Activated CD4-positive, alpha-beta memory T cell treated with anti-CD3 and anti-CD28 coated beads for 36 hours (primary cell): ENCODE measurements around the gene FARS2. TPM values are rescaled to one million over a fixed set of nuclear protein-coding genes. Genes with fewer than 3 reads are reported as not detected.
A peak's percentile ranks its signal among the peaks of the same experiment; 100 is the strongest.

Source experiments
- CTCF ChIA-PET: fragments of 350-600 bp; sonication (Branson Sonifier 250); formaldehyde crosslinking; loops from one replicate; lab custom pipeline; 2021; ENCODE audit warnings: antibody characterized with exemption, inconsistent platforms; lab: Charles Lee
- POLR2A ChIA-PET: fragments of 350-600 bp; sonication (Branson Sonifier 250); formaldehyde crosslinking; loops from one replicate; lab custom pipeline; 2021; ENCODE audit warnings: antibody characterized with exemption; lab: Charles Lee
- DNase-seq: peaks from one replicate; pipeline ENCODE4 v3.0.0-alpha.2; 2020
- H3K27ac Mint-ChIP-seq: one replicate; pipeline ENCODE4 v1.8.0; 2021; ENCODE audit warnings: mixed read lengths
- H3K27me3 Mint-ChIP-seq: one replicate; pipeline ENCODE4 v1.8.0; 2021; ENCODE audit warnings: mixed read lengths
- H3K36me3 Mint-ChIP-seq: one replicate; pipeline ENCODE4 v1.8.0; 2021; ENCODE audit warnings: mixed read lengths
- H3K4me1 Mint-ChIP-seq: one replicate; pipeline ENCODE4 v1.8.0; 2021; ENCODE audit warnings: low read depth, mixed read lengths
- H3K4me3 Mint-ChIP-seq: one replicate; pipeline ENCODE4 v1.8.0; 2021; ENCODE audit warnings: mild to moderate bottlenecking, mixed read lengths
- H3K9me3 Mint-ChIP-seq: one replicate; pipeline ENCODE4 v1.8.0; 2021; ENCODE audit warnings: mixed read lengths
- intact Hi-C: fragments of 100-400 bp; cut with micrococcal nuclease; formaldehyde crosslinking; loops from one replicate; pipeline ENCODE4 v1.15.1; 2023
- total RNA-seq, 2 experiments: library from RNA; stranded (reverse); gene quantifications; one replicate each; pipeline ENCODE4 v1.2.3, GENCODE V29; 2021

FARS2 gene
- total RNA-seq, 2 experiments from 2014 or later = 22.7 to 23.7 TPM

GRCh38 chr6:5275497-5275896 is 14.2 kb downstream of the FARS2 start:
- POLR2A ChIA-PET = no interaction called here
- Mint-ChIP-seq H3K27me3 (no peaks in the 10 kb centered on the region), H3K36me3 (peaks cover 17% of the 10 kb centered on the region), H3K27ac (no peak overlapping the region), H3K9me3 (no peaks in the 10 kb centered on the region), H3K4me1 (peaks cover 69% of the 10 kb centered on the region), H3K4me3 (no peak overlapping the region)
- CTCF ChIA-PET = interaction anchor here (1.2 to 3.5 kb wide), 2 partner anchors 27 to 132 kb away, joined by 4 to 14 read pairs; no protein-coding TSS in a partner anchor
- DNase-seq = no peak
- intact Hi-C loops = no loop called here

GRCh38 chr6:5276581-5276980 is 15.3 kb downstream of the FARS2 start:
- ChIA-PET POLR2A (no interaction called here), CTCF (interaction anchor here (0.8 to 3.5 kb wide), 3 partner anchors 21 to 133 kb away, joined by 3 to 14 read pairs (median 4); no protein-coding TSS in a partner anchor)
- no peak overlapping the region for H3K4me3 Mint-ChIP-seq
- intact Hi-C loops = no loop called here
- H3K27me3 Mint-ChIP-seq = no peaks in the 10 kb centered on the region
- H3K9me3 Mint-ChIP-seq = no peaks in the 10 kb centered on the region
- peaks cover 71% of the 10 kb centered on the region for H3K4me1 Mint-ChIP-seq
- peaks cover 17% of the 10 kb centered on the region for H3K36me3 Mint-ChIP-seq
- DNase-seq = no peak
- H3K27ac Mint-ChIP-seq = no peak overlapping the region

DNA sequence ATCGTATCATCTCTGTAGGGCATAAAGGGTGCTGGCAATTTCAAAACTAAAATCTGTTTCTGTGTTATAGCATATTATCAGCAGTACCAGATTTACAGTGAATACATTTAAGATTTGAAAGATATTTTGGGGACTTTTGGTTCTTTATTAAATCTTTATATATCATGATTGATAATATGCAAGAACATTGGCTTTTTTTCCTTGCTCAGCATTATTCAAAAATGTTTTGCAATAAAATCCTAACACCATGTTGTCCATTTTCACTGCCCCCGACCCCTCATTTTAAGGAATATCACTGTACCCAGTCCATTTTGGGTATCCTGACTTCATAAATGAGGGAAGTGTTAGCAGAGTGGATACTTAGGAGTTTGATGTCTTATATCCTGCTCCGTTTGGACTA is 16.3 kb downstream of the FARS2 start:
- CTCF ChIA-PET = no interaction called here
- no peak for DNase-seq
- intact Hi-C loops = no loop called here
- POLR2A ChIA-PET = interaction anchor here (3.6 to 5.3 kb wide), 2 partner anchors 17 to 25 kb away, joined by 22 to 36 read pairs; partner anchors contain the start of genes FARS2 and LYRM4
- peaks cover 14% of the 10 kb centered on the region for H3K36me3 Mint-ChIP-seq
- peak overlapping the region; percentile 55 for H3K27ac Mint-ChIP-seq
- no peaks in the 10 kb centered on the region for H3K27me3 Mint-ChIP-seq
- no peak overlapping the region for H3K4me3 Mint-ChIP-seq
- H3K9me3 Mint-ChIP-seq = no peaks in the 10 kb centered on the region
- H3K4me1 Mint-ChIP-seq = peaks cover 79% of the 10 kb centered on the region

GRCh38 chr6:5278047-5278446 is 16.7 kb downstream of the FARS2 start:
- Mint-ChIP-seq H3K36me3 (peaks cover 10% of the 10 kb centered on the region), H3K27ac (peak overlapping the region; percentile 55), H3K4me1 (peaks cover 76% of the 10 kb centered on the region), H3K9me3 (no peaks in the 10 kb centered on the region), H3K4me3 (no peak overlapping the region), H3K27me3 (no peaks in the 10 kb centered on the region)
- POLR2A ChIA-PET = interaction anchor here (1.4 to 5.3 kb wide), 3 partner anchors 11 to 24 kb away, joined by 3 to 36 read pairs (median 22); partner anchors contain the start of genes FARS2 and LYRM4
- intact Hi-C loops = no loop called here
- CTCF ChIA-PET = interaction anchor here (0.6 kb wide), 1 partner anchor 84 kb away, joined by 3 read pairs; no protein-coding TSS in a partner anchor
- DNase-seq = no peak

- H3K27ac Mint-ChIP-seq = peak overlapping the region; percentile 92
- peak overlapping the region; percentile 39 for H3K4me3 Mint-ChIP-seq
- POLR2A ChIA-PET = interaction anchor here (1.4 to 5.3 kb wide), 3 partner anchors 12 to 24 kb away, joined by 3 to 36 read pairs (median 22); partner anchors contain the start of genes FARS2 and LYRM4
- DNase-seq = peak; percentile 35
- H3K27me3 Mint-ChIP-seq = no peaks in the 10 kb centered on the region
- CTCF ChIA-PET = interaction anchor here (0.6 kb wide), 1 partner anchor 85 kb away, joined by 3 read pairs; no protein-coding TSS in a partner anchor
- peaks cover 70% of the 10 kb centered on the region for H3K4me1 Mint-ChIP-seq
- intact Hi-C loops = no loop called here
- H3K36me3 Mint-ChIP-seq = peaks cover 6% of the 10 kb centered on the region
- no peaks in the 10 kb centered on the region for H3K9me3 Mint-ChIP-seq
Observed at GRCh38 chr6:5278565-5279120, 17.3 kb downstream of the FARS2 start.

DNA sequence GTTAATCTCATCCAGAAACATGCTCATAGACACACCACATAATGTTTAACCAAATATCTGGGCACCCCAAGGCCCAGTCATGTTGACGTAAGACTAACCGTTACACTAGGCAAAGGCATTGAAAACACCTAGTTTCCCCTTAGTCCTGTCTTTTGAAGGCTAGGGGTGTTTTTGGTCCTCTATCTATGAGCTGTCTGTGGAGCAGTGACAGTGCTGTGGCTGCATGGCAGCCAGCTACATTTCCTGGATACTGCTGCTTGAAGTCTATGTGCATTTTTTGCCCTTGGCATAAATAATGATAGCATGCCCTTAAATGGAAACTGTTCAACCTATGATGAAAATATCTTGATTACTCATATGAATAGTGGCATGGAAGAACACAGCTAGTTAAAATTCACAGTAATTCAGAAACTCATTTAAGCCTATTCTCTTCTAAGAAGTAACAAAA is 18.6 kb downstream of the FARS2 start:
- intact Hi-C loops = loop anchor here (1.0 to 2.0 kb wide), 7 partner anchors 19 to 338 kb away; partner anchors contain the start of gene FARS2
- ChIA-PET POLR2A (interaction anchor here (0.8 to 5.3 kb wide), 7 partner anchors 10 to 106 kb away, joined by 3 to 36 read pairs (median 5); partner anchors contain the start of genes FARS2 and LYRM4), CTCF (interaction anchor here (0.9 to 2.9 kb wide), 6 partner anchors 10 to 136 kb away, joined by 3 to 34 read pairs (median 4); partner anchors contain the start of genes FARS2 and LYRM4)
- peak; percentile 80 for DNase-seq
- peak overlapping the region; percentile 62 for H3K4me3 Mint-ChIP-seq
- no peaks in the 10 kb centered on the region for H3K27me3 Mint-ChIP-seq
- H3K9me3 Mint-ChIP-seq = no peaks in the 10 kb centered on the region
- H3K4me1 Mint-ChIP-seq = peaks cover 67% of the 10 kb centered on the region
- H3K27ac Mint-ChIP-seq = peak overlapping the region; percentile 92
- H3K36me3 Mint-ChIP-seq = peaks cover 6% of the 10 kb centered on the region

GRCh38 chr6:5280920-5281319 is 19.6 kb downstream of the FARS2 start:
- ChIA-PET POLR2A (interaction anchor here (0.9 to 5.3 kb wide), 3 partner anchors 11 to 22 kb away, joined by 5 to 36 read pairs (median 22); partner anchors contain the start of genes FARS2 and LYRM4), CTCF (interaction anchor here (1.2 to 2.9 kb wide), 3 partner anchors 9 to 22 kb away, joined by 3 to 34 read pairs (median 11); partner anchors contain the start of genes FARS2 and LYRM4)

GRCh38 chr6:5282191-5282623 is 20.9 kb downstream of the FARS2 start:
- intact Hi-C loops = no loop called here
- ChIA-PET CTCF (no interaction called here), POLR2A (interaction anchor here (5.3 kb wide), 1 partner anchor 20 kb away, joined by 36 read pairs; no protein-coding TSS in a partner anchor)
- H3K36me3 Mint-ChIP-seq = peaks cover 6% of the 10 kb centered on the region
- no peaks in the 10 kb centered on the region for H3K9me3 Mint-ChIP-seq
- peak overlapping the region; percentile 32 for H3K27ac Mint-ChIP-seq
- H3K4me1 Mint-ChIP-seq = peaks cover 72% of the 10 kb centered on the region
- no peaks in the 10 kb centered on the region for H3K27me3 Mint-ChIP-seq
- H3K4me3 Mint-ChIP-seq = no peak overlapping the region
- DNase-seq = no peak

More at GRCh38 chr6:5280920-5281319, 19.6 kb downstream of the FARS2 start:
- Mint-ChIP-seq H3K27me3 (no peaks in the 10 kb centered on the region), H3K9me3 (no peaks in the 10 kb centered on the region), H3K36me3 (peaks cover 6% of the 10 kb centered on the region), H3K27ac (peak overlapping the region; percentile 92), H3K4me3 (peak overlapping the region; percentile 45), H3K4me1 (peaks cover 73% of the 10 kb centered on the region)
- intact Hi-C loops = loop anchor here (1.0 to 2.0 kb wide), 7 partner anchors 20 to 339 kb away; partner anchors contain the start of gene FARS2
- DNase-seq = no peak

GRCh38 chr6:5285081-5285480 is 23.8 kb downstream of the FARS2 start:
- Mint-ChIP-seq H3K27me3 (no peaks in the 10 kb centered on the region), H3K4me3 (no peak overlapping the region), H3K36me3 (peaks cover 3% of the 10 kb centered on the region), H3K27ac (no peak overlapping the region), H3K4me1 (peaks cover 72% of the 10 kb centered on the region), H3K9me3 (no peaks in the 10 kb centered on the region)
- POLR2A ChIA-PET = no interaction called here
- CTCF ChIA-PET = interaction anchor here (1.2 kb wide), 1 partner anchor 17 kb away, joined by 4 read pairs; no protein-coding TSS in a partner anchor
- no peak for DNase-seq
- intact Hi-C loops = no loop called here

DNA sequence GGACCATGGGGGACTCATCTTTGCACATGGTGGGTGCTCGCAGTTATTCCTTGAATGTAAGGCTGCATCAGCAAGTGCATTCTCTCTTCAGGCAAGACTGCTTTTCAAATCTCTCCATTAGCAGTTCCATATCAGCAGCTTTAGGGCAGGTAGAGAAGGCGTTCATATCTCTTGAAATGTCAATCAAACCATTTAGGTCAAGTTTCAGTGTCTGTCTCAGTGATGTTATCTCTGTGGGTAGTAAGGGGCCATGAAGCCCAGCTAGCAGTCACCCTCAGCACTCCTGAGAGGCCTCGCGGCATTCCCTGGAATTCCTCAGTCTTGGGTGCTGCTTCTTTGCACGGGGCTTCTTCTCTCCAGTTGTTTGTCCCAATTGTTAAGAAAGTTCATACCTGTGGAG is 24.2 kb downstream of the FARS2 start:
- H3K9me3 Mint-ChIP-seq = no peaks in the 10 kb centered on the region
- H3K4me1 Mint-ChIP-seq = peaks cover 69% of the 10 kb centered on the region
- no peaks in the 10 kb centered on the region for H3K27me3 Mint-ChIP-seq
- H3K4me3 Mint-ChIP-seq = no peak overlapping the region
- ChIA-PET CTCF (no interaction called here), POLR2A (no interaction called here)
- no peak for DNase-seq
- H3K27ac Mint-ChIP-seq = no peak overlapping the region
- intact Hi-C loops = no loop called here
- peaks cover 3% of the 10 kb centered on the region for H3K36me3 Mint-ChIP-seq

- peaks cover 3% of the 10 kb centered on the region for H3K36me3 Mint-ChIP-seq
- H3K27ac Mint-ChIP-seq = no peak overlapping the region
- H3K27me3 Mint-ChIP-seq = no peaks in the 10 kb centered on the region
- intact Hi-C loops = no loop called here
- no peak for DNase-seq
- peaks cover 61% of the 10 kb centered on the region for H3K4me1 Mint-ChIP-seq
- H3K4me3 Mint-ChIP-seq = no peak overlapping the region
- POLR2A ChIA-PET = interaction anchor here (2.2 kb wide), 1 partner anchor 16 kb away, joined by 8 read pairs; no protein-coding TSS in a partner anchor
- no peaks in the 10 kb centered on the region for H3K9me3 Mint-ChIP-seq
- CTCF ChIA-PET = no interaction called here
Observed at GRCh38 chr6:5286780-5287179, 25.5 kb downstream of the FARS2 start.
